ENCODE data around the gene THSD1.

- no peak for TF ChIP-seq CTCF (IDR thresholded peaks at IDR 0.05)
- TF ChIP-seq EZH2 (IDR thresholded peaks at IDR 0.05; ENCODE audit: borderline replicate concordance, insufficient read depth, low read depth, low read length, poor library complexity, severe bottlenecking), result no peak
These were observed 9.0 kb upstream of the THSD1 start for GRCh38 chr13:52414963-52415362.

Data from B cell (primary cell).